B cell (primary cell): ENCODE data around the gene ZXDB. TPM values are rescaled to one million over a fixed set of nuclear protein-coding genes. Genes with fewer than 3 reads are reported as not detected.

ENCODE experiments used
- ATAC-seq: fragments of 200-7000 bp; cut with Tn5 transposase; one replicate; pipeline ENCODE4 v1.10.0; 2021; ENCODE audit warnings: low read depth, mild to moderate bottlenecking, moderate number of reproducible peaks, moderate library complexity
- CTCF ChIA-PET: fragments of 350-600 bp; sonication (Branson Sonifier 250); formaldehyde crosslinking; loops from one replicate; lab custom pipeline; 2021; ENCODE audit warnings: antibody characterized with exemption, inconsistent platforms; lab: Charles Lee
- POLR2A ChIA-PET: fragments of 350-600 bp; sonication (Branson Sonifier 250); formaldehyde crosslinking; loops from one replicate; lab custom pipeline; 2021; ENCODE audit warnings: antibody characterized with exemption; lab: Charles Lee
- DNase-seq: peaks from one replicate; pipeline ENCODE4 v3.0.0; 2013
- H2AFZ ChIP-seq: 2 replicates; pipeline ENCODE4 v1.6.1; 2012; ENCODE audit warnings: mild to moderate bottlenecking, low read depth, low read length; ENCODE audit not compliant: insufficient read depth, poor library complexity, severe bottlenecking
- H3K27ac ChIP-seq, 2 donors: 1 replicate in 1 of 2; 2 replicates in 1 of 2; pipeline ENCODE4 v1.5.1; 2012 to 2013; ENCODE audit warnings: low read length in 2 of 2, mild to moderate bottlenecking in 2 of 2, moderate library complexity in 1 of 2
- H3K27me3 ChIP-seq, 4 experiments: fragments of 200-600 bp in 1 of 4; sonication (generic) in 1 of 4; replicated peaks in 1 of 4; 1 replicate in 2 of 4; 2 replicates in 2 of 4; pipeline versions ENCODE4 v1.6.1 to v1.7.0; 2013 to 2016; ENCODE audit warnings: low read length in 3 of 4, mild to moderate bottlenecking in 2 of 4, mixed read lengths in 1 of 4, moderate library complexity in 1 of 4; ENCODE audit not compliant: insufficient read depth in 4 of 4, control insufficient read depth in 3 of 4; ENCODE audit errors: control extremely low read depth in 1 of 4
- H3K36me3 ChIP-seq, 2 experiments: replicated peaks in 1 of 2; 1 replicate in 1 of 2; 2 replicates in 1 of 2; pipeline versions ENCODE4 v1.6.1 to v1.7.1; 2013; ENCODE audit warnings: low read length in 1 of 2; ENCODE audit not compliant: insufficient read depth in 2 of 2, control insufficient read depth in 1 of 2; ENCODE audit errors: control extremely low read depth in 1 of 2, extremely low read depth in 1 of 2
- H3K4me1 ChIP-seq, 2 donors: fragments of 200-600 bp in 1 of 2; sonication (generic) in 1 of 2; 1 replicate in 1 of 2; 2 replicates in 1 of 2; pipeline versions ENCODE4 v1.5.1 to v1.6.1; 2013 to 2017; ENCODE audit warnings: low read length in 2 of 2; ENCODE audit not compliant: control insufficient read depth in 2 of 2, insufficient read depth in 2 of 2
- H3K4me2 ChIP-seq: replicated peaks from 2 replicates; pipeline ENCODE3; 2012; ENCODE audit warnings: mild to moderate bottlenecking, low read depth, low read length; ENCODE audit not compliant: poor library complexity, severe bottlenecking
- H3K4me3 ChIP-seq, 5 experiments: fragments of 200-600 bp in 1 of 5; sonication (generic) in 1 of 5; 1 replicate in 3 of 5; 2 replicates in 2 of 5; pipeline versions ENCODE4 v1.5.1 to v1.7.0; 2011 to 2016; ENCODE audit warnings: low read length in 4 of 5, mild to moderate bottlenecking in 4 of 5, low read depth in 2 of 5, control low read depth in 1 of 5, moderate library complexity in 1 of 5; ENCODE audit not compliant: insufficient read depth in 1 of 5; ENCODE audit errors: control extremely low read depth in 1 of 5, extremely low read depth in 1 of 5
- H3K79me2 ChIP-seq: fragments of 200-600 bp; sonication (generic); one replicate; pipeline ENCODE4 v1.6.0; 2016; ENCODE audit warnings: low read length; ENCODE audit not compliant: control insufficient read depth, insufficient read depth
- H3K9ac ChIP-seq: fragments of 200-600 bp; sonication (generic); 2 replicates; pipeline ENCODE4 v1.6.1; 2017; ENCODE audit warnings: mild to moderate bottlenecking, low read length, moderate library complexity
- H3K9me3 ChIP-seq, 3 donors: one replicate each; pipeline versions ENCODE4 v1.6.1 to v1.7.1; 2013; ENCODE audit warnings: low read length in 2 of 3; ENCODE audit not compliant: control insufficient read depth in 2 of 3, insufficient read depth in 1 of 3; ENCODE audit errors: control extremely low read depth in 1 of 3
- H4K20me1 ChIP-seq: 2 replicates; pipeline ENCODE4 v1.6.0; 2012; ENCODE audit warnings: mild to moderate bottlenecking, low read length; ENCODE audit not compliant: insufficient read depth, control insufficient read depth, poor library complexity, severe bottlenecking
- H3K27ac Mint-ChIP-seq: one replicate; pipeline ENCODE4 v1.8.0; 2021; ENCODE audit warnings: mixed read lengths
- H3K27me3 Mint-ChIP-seq: one replicate; pipeline ENCODE4 v1.8.0; 2021; ENCODE audit warnings: mixed read lengths
- H3K4me1 Mint-ChIP-seq: one replicate; pipeline ENCODE4 v1.8.0; 2021; ENCODE audit warnings: mixed read lengths
- H3K4me3 Mint-ChIP-seq: one replicate; pipeline ENCODE4 v1.8.0; 2021; ENCODE audit warnings: mixed read lengths
- H3K9me3 Mint-ChIP-seq: one replicate; pipeline ENCODE4 v1.8.0; 2022; ENCODE audit warnings: mixed read lengths; ENCODE audit not compliant: insufficient read depth
- EZH2 ChIP-seq: IDR thresholded peaks from 2 replicates; pipeline ENCODE4 v1.6.1; 2012; ENCODE audit warnings: borderline replicate concordance, low read depth, mild to moderate bottlenecking, moderate library complexity, low read length; ENCODE audit not compliant: insufficient read depth, poor library complexity, severe bottlenecking
- WGBS: methylation state at CpG from one replicate; pipeline ENCODE4 v1.1.5; 2013; ENCODE audit warnings: missing lambda C conversion rate; ENCODE audit not compliant: insufficient coverage; 5-methylcytosine and 5-hydroxymethylcytosine counted together
- intact Hi-C: fragments of 100-400 bp; cut with micrococcal nuclease; formaldehyde crosslinking; loops from one replicate; pipeline ENCODE4 v1.10.0; 2022
- polyA plus RNA-seq: library from polyadenylated mRNA; depleted of rRNA; stranded (reverse); fragments of >200 nt; gene quantifications from 2 replicates; pipeline ENCODE4 v1.2.3, GENCODE V29; 2012
- total RNA-seq, 2 donors: library from RNA; stranded (reverse); fragments of 120-200 nt in 1 of 2; gene quantifications; 1 replicate in 1 of 2; 2 replicates in 1 of 2; pipeline versions ENCODE4 v1.2.3 to v1.2.4, GENCODE V29; 2013 to 2022
- TF ChIP-seq, protein P1 (sequence below): fragments of 200-600 bp; IDR thresholded peaks from one replicate; pipeline ENCODE4 v1.8.0; 2022; ENCODE audit warnings: antibody characterized with exemption, mild to moderate bottlenecking

ZXDB gene
- total and polyA plus RNA-seq, 2 donors (not counting 1 experiment from before 2014, with no cell fraction given): 9.4 to 16.6 TPM

DNA sequence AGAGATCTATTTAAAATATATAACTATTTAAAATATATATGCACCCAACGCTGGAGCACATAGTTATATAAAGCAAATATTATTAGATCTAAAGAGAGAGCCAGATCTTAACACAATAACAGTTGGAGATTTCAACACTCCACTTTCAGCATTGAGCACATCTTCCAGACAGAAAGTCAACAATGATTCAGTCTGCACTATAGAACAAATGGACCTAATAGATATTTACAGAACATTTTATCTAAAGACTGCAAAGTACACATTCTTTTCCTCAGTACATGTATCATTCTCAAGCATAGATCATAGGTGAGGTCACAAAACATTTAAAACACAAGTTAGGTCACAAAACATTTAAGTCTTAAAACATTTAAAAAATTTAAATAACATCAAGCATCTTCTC is 51.9 kb downstream of the ZXDB start:
- H3K9ac ChIP-seq: no peak overlapping the region
- no peak overlapping the region for H3K4me3 ChIP-seq
- H4K20me1 ChIP-seq: no peaks in the 10 kb centered on the region
- POLR2A ChIA-PET: no interaction called here
- H3K79me2 ChIP-seq: no peaks in the 10 kb centered on the region
- Mint-ChIP-seq H3K27ac (no peak overlapping the region), H3K9me3 (peaks cover 6% of the 10 kb centered on the region), H3K27me3 (no peaks in the 10 kb centered on the region), H3K4me3 (no peak overlapping the region), H3K4me1 (no peaks in the 10 kb centered on the region)
- H2AFZ ChIP-seq: no peak overlapping the region
- intact Hi-C loops: no loop called here
- no peaks in the 10 kb centered on the region for H3K4me1 ChIP-seq
- no peak overlapping the region for H3K27ac ChIP-seq
- H3K4me2 ChIP-seq: no peak overlapping the region
- H3K9me3 ChIP-seq: peaks cover 0 to 6% (median 0%) of the 10 kb centered on the region in 3 donors
- CTCF ChIA-PET: no interaction called here
- no CpG with 5 or more reads among the region's 1 CpG for WGBS
- ATAC-seq: no peak
- no peaks in the 10 kb centered on the region for H3K27me3 ChIP-seq
- TF ChIP-seq, protein P1, sequence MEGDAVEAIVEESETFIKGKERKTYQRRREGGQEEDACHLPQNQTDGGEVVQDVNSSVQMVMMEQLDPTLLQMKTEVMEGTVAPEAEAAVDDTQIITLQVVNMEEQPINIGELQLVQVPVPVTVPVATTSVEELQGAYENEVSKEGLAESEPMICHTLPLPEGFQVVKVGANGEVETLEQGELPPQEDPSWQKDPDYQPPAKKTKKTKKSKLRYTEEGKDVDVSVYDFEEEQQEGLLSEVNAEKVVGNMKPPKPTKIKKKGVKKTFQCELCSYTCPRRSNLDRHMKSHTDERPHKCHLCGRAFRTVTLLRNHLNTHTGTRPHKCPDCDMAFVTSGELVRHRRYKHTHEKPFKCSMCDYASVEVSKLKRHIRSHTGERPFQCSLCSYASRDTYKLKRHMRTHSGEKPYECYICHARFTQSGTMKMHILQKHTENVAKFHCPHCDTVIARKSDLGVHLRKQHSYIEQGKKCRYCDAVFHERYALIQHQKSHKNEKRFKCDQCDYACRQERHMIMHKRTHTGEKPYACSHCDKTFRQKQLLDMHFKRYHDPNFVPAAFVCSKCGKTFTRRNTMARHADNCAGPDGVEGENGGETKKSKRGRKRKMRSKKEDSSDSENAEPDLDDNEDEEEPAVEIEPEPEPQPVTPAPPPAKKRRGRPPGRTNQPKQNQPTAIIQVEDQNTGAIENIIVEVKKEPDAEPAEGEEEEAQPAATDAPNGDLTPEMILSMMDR: no peak
- no peak for TF ChIP-seq EZH2
- H3K36me3 ChIP-seq: no peaks in the 10 kb centered on the region
- DNase-seq: no peak

DNA sequence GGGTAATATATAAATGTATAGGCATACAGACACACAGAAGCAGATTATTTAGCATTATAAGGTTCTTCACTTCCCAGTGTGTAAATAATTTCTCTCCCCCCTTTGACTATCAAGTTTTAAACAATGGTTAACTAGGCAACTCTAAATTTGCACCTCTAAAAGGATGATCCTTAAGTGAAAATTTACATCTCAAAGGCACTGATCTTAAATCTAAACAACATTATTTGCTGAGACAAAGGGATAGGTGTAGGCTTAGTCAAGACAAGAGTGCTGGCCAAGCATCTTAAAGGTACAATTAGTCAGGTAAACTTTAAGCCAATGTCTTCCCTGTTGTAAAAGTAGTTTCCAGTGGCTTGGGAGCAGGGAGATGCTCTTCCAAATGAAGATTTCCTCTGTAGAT is 55.2 kb downstream of the ZXDB start:
- Mint-ChIP-seq H3K27me3 (no peaks in the 10 kb centered on the region), H3K4me1 (no peaks in the 10 kb centered on the region), H3K27ac (no peak overlapping the region), H3K9me3 (no peaks in the 10 kb centered on the region), H3K4me3 (no peak overlapping the region)
- Histone ChIP-seq H2AFZ (no peak overlapping the region), H3K27ac (no peak overlapping the region), H3K79me2 (no peaks in the 10 kb centered on the region), H3K9ac (no peak overlapping the region), H3K4me3 (no peak overlapping the region), H3K4me1 (no peaks in the 10 kb centered on the region), H3K27me3 (no peaks in the 10 kb centered on the region), H3K4me2 (no peak overlapping the region), H3K36me3 (no peaks in the 10 kb centered on the region), H3K9me3 (no peaks in the 10 kb centered on the region), H4K20me1 (no peaks in the 10 kb centered on the region)
- no peak for ATAC-seq
- TF ChIP-seq, protein P1: no peak
- intact Hi-C loops: no loop called here
- POLR2A ChIA-PET: no interaction called here
- CTCF ChIA-PET: no interaction called here
- DNase-seq: no peak

Other genes with a start within 250 kb of the ZXDB start
- gene NLRP2B, start 88.2 kb downstream of the ZXDB start, total RNA-seq: not detected in 2 replicates
- gene NLRP2B, start 88.2 kb downstream of the ZXDB start, polyA plus RNA-seq: 0.03 TPM in 1 of 2 replicates, not detected in the other